Activated CD4-positive, alpha-beta T cell treated with anti-CD3 and anti-CD28 coated beads for 36 hours (primary cell): ENCODE measurements around the gene GTPBP10. TPM values are rescaled to one million over a fixed set of nuclear protein-coding genes. Genes with fewer than 3 reads are reported as not detected.

Experiments used
- ATAC-seq: fragments of 200-7000 bp; cut with Tn5 transposase; one replicate; pipeline ENCODE4 v1.10.0; 2021; ENCODE audit warnings: mild to moderate bottlenecking, moderate library complexity
- CTCF ChIA-PET: fragments of 350-600 bp; sonication (Branson Sonifier 250); formaldehyde crosslinking; loops from one replicate; lab custom pipeline; 2021; ENCODE audit warnings: antibody characterized with exemption; lab: Charles Lee
- POLR2A ChIA-PET: fragments of 350-600 bp; sonication (Branson Sonifier 250); formaldehyde crosslinking; loops from one replicate; lab custom pipeline; 2021; ENCODE audit warnings: antibody characterized with exemption, inconsistent platforms; lab: Charles Lee
- DNase-seq: peaks from one replicate; pipeline ENCODE4 v3.0.0-alpha.2; 2020
- H3K27ac Mint-ChIP-seq: one replicate; pipeline ENCODE4 v1.8.0; 2021; ENCODE audit warnings: mixed read lengths
- H3K27me3 Mint-ChIP-seq: one replicate; pipeline ENCODE4 v1.8.0; 2021; ENCODE audit warnings: mixed read lengths
- H3K36me3 Mint-ChIP-seq: one replicate; pipeline ENCODE4 v1.8.0; 2021; ENCODE audit warnings: low read depth, mixed read lengths
- H3K4me1 Mint-ChIP-seq: one replicate; pipeline ENCODE4 v1.8.0; 2021; ENCODE audit warnings: mixed read lengths
- H3K4me3 Mint-ChIP-seq: one replicate; pipeline ENCODE4 v1.8.0; 2021; ENCODE audit warnings: mild to moderate bottlenecking, moderate library complexity, mixed read lengths
- H3K9me3 Mint-ChIP-seq: one replicate; pipeline ENCODE4 v1.8.0; 2021; ENCODE audit warnings: low read depth, mixed read lengths
- intact Hi-C, 2 experiments: fragments of 100-400 bp; cut with DNase I in 1 of 2; cut with micrococcal nuclease in 1 of 2; formaldehyde crosslinking; loops; one replicate each; pipeline versions ENCODE4 v1.14.2 to v1.15.1; 2022 to 2024; cut with DNase I, micrococcal nuclease
- total RNA-seq, 2 experiments: library from RNA; stranded (reverse); gene quantifications; one replicate each; pipeline ENCODE4 v1.2.3, GENCODE V29; 2021

The GTPBP10 gene
- total RNA-seq, 2 experiments from 2014 or later: 40.8 to 42.5 TPM

DNA sequence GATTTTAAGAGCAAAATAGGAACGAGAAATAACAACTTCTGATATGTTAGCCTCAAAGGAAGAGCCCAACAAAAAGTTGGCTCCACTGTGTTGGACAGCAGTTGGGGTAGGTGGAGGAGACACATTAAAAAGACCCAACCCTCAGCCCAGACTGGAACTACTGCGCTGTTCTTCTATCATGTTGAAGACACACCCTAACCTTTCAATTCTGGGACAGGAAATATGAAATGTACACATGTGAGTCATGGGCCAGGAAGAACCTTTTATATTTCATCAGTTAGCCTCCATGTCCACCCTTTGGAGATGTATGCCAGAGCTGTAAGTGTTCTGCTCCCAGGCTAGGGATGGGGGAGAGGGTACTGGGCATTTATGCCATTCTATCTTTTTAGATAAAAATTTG, 78.9 kb downstream of the GTPBP10 start:
- ChIA-PET POLR2A (no interaction called here), CTCF (no interaction called here)
- Mint-ChIP-seq H3K9me3 (no peaks in the 10 kb centered on the region), H3K4me3 (no peak overlapping the region), H3K36me3 (no peaks in the 10 kb centered on the region), H3K27me3 (peaks cover 3% of the 10 kb centered on the region), H3K4me1 (peaks cover 18% of the 10 kb centered on the region), H3K27ac (peak overlapping the region; percentile 48)
- DNase-seq (no peak), ATAC-seq (peak; percentile 55)
- intact Hi-C loops: loop anchor here (1.0 to 5.0 kb wide), 3 partner anchors 79 to 1638 kb away; partner anchors contain the start of gene GTPBP10 (in 1 of the 2)

DNA sequence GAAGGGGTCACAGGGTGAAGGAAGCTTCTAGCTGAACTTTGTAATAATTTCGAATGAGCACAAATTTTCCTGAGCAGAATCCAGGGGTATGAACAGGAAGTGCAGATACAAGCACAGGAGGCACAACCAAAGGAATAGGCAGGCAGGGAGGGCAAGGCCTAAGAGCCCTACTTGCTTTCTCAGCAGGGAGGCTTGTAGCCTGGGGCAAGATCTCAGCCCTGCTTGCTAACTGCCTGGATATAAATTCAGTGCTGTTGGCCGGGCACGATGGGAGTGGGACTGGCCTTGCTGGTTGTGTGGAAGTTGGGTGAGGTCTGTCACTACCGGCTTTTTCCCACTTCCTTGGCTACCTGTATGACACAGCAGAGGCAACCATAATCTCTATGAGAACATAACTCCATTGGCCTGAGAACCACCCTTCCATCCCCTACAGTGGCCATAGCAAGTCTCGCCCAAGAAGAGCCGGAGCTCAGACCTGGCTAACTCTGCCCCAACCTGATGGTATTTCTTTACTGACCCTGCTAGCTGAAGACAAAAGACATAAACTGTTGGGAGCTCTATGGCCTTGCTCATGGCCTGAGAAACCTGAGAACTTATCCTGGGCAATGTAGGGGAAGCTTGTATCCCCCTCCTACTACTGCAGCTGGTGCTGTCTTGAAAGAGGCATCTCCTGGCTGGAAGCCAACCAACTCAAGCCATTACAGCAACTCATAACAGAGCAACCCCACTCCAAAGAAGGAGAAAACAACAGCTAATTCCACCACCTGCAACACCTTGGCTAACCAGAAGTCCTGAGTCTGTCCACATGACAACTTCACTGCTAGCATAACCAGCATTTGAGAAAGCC, 84.3 kb downstream of the GTPBP10 start:
- no peak for ATAC-seq
- ChIA-PET POLR2A (no interaction called here), CTCF (interaction anchor here (1.0 to 1.6 kb wide), 2 partner anchors 132 to 277 kb away, joined by 3 to 5 read pairs; partner anchors contain the start of gene STEAP1)

DNA sequence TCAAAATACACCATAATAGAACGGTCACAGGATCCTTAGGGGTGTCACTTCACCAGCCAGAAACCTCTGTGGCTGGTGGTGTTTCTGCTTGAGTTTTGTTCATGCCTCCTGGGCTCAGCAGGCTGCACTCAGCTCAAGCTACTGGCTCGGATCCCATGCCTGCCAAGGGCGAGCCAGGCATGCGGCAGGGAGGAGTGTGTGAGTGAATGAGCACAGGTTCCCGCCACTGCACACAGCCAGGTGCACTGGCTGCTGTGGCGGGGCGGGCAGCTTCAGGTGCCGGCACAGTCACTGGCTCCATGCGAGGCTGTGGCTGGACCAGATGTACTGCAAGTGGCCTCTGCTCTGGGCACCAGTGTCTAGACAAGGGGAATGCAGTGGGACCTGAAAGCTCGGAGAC, 86.2 kb downstream of the GTPBP10 start:
- Mint-ChIP-seq H3K4me3 (no peak overlapping the region), H3K27ac (no peak overlapping the region), H3K4me1 (no peaks in the 10 kb centered on the region), H3K36me3 (no peaks in the 10 kb centered on the region), H3K27me3 (peaks cover 11% of the 10 kb centered on the region), H3K9me3 (no peaks in the 10 kb centered on the region)
- POLR2A ChIA-PET: no interaction called here
- DNase-seq (no peak), ATAC-seq (no peak)
- intact Hi-C loops: no loop called here
- CTCF ChIA-PET: interaction anchor here (1.2 kb wide), 1 partner anchor 22 kb away, joined by 3 read pairs; no protein-coding TSS in a partner anchor

More for the DNA sequence above, 84.3 kb downstream of the GTPBP10 start:
- H3K27ac Mint-ChIP-seq: no peak overlapping the region
- H3K4me3 Mint-ChIP-seq: no peak overlapping the region
- intact Hi-C loops: no loop called here
- no peaks in the 10 kb centered on the region for H3K36me3 Mint-ChIP-seq
- H3K27me3 Mint-ChIP-seq: peaks cover 11% of the 10 kb centered on the region
- H3K9me3 Mint-ChIP-seq: no peaks in the 10 kb centered on the region
- peaks cover 2% of the 10 kb centered on the region for H3K4me1 Mint-ChIP-seq
- no peak for DNase-seq

DNA sequence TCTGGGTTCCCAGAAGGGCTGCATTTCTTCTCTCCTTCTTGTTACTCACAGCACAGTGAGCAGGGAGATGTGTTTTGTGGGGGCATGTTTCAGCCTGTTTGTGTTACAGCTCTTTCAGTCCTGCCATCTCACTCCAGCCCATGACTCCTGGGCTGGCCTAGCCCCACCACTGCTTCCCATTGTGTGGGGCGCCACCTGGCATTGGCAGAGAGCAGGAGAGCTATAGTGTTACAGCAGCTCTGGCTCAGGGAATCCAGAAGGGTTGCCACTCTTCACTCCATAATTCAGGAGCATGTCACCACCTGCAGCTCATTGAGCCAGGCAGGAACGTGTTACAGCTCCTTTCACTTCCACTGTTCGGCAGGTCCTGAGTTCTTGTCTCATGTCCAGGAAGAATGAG, 86.7 kb downstream of the GTPBP10 start:
- Mint-ChIP-seq H3K27me3 (peaks cover 11% of the 10 kb centered on the region), H3K4me1 (no peaks in the 10 kb centered on the region), H3K36me3 (no peaks in the 10 kb centered on the region), H3K9me3 (no peaks in the 10 kb centered on the region), H3K4me3 (no peak overlapping the region), H3K27ac (no peak overlapping the region)
- DNase-seq: no peak
- CTCF ChIA-PET: interaction anchor here (1.2 kb wide), 1 partner anchor 22 kb away, joined by 3 read pairs; no protein-coding TSS in a partner anchor
- POLR2A ChIA-PET: no interaction called here
- ATAC-seq: no peak
- intact Hi-C loops: no loop called here

Other genes starting within 250 kb of the GTPBP10 start
- under 1 TPM; 0.32 to 0.69 TPM for gene STEAP1, start 192.2 kb upstream of the GTPBP10 start, total RNA-seq
- gene STEAP2, start 135.0 kb upstream of the GTPBP10 start, total RNA-seq: not detected
- under 1 TPM; 0.25 to 0.70 TPM for gene CFAP69, start 101.5 kb upstream of the GTPBP10 start, total RNA-seq
- gene FAM237B, start 25.4 kb upstream of the GTPBP10 start, total RNA-seq: not detected
- 1 to 10 TPM; 5.4 to 5.8 TPM for gene CLDN12, start 56.7 kb downstream of the GTPBP10 start, total RNA-seq
- gene PTTG1IP2, start 122.9 kb downstream of the GTPBP10 start, total RNA-seq: not detected
- under 1 TPM; 0.80 to 0.84 TPM for gene CDK14, start 249.6 kb downstream of the GTPBP10 start, total RNA-seq